ENCODE data around the gene ABHD15.
"Not testable (repeated sequence)": the region's sequence is repeated elsewhere in the genome, so short reads cannot be mapped to it uniquely, and the experiment has no call there.

ABHD15 gene

GRCh38 chr17:29567554-29568330 lies 905 bp upstream of the ABHD15 start:
- peak; percentile 81 for DNase-seq

- DNase-seq, result no peak
Measured at GRCh38 chr17:29567304-29567553, 392 bp upstream of the ABHD15 start.

- peak; percentile 63 for DNase-seq
Measured at GRCh38 chr17:29565643-29566472, 979 bp downstream of the ABHD15 start.

GRCh38 chr17:29563816-29564215 lies 3.0 kb downstream of the ABHD15 start:
- no peak for DNase-seq

- DNase-seq, result no peak
Measured at GRCh38 chr17:29562615-29563014, 4.2 kb downstream of the ABHD15 start.

- peak; percentile 24 for DNase-seq
Measured at GRCh38 chr17:29561554-29562517, 5.0 kb downstream of the ABHD15 start.

GRCh38 chr17:29560316-29560715 lies 6.5 kb downstream of the ABHD15 start:
- DNase-seq, result no peak

- no peak for DNase-seq
Measured at GRCh38 chr17:29559640-29560039, 7.2 kb downstream of the ABHD15 start.

- DNase-seq, result not testable (repeated sequence)
Measured at GRCh38 chr17:29558139-29558538, 8.7 kb downstream of the ABHD15 start.

GRCh38 chr17:29557739-29558116 lies 9.1 kb downstream of the ABHD15 start:
- DNase-seq, result no peak

- no peak for DNase-seq
Measured at GRCh38 chr17:29557085-29557738, 9.6 kb downstream of the ABHD15 start.

GRCh38 chr17:29555840-29556239 lies 11.0 kb downstream of the ABHD15 start:
- no peak for DNase-seq

- no peak for DNase-seq
Measured at GRCh38 chr17:29549177-29549923, 17.5 kb downstream of the ABHD15 start.

- DNase-seq, result no peak
Measured at GRCh38 chr17:29546830-29547229, 20.0 kb downstream of the ABHD15 start.

- no peak for DNase-seq
Measured at GRCh38 chr17:29546085-29546484, 20.8 kb downstream of the ABHD15 start.

- DNase-seq, result no peak
Measured at GRCh38 chr17:29544066-29544465, 22.8 kb downstream of the ABHD15 start.

- DNase-seq, result no peak
Measured at GRCh38 chr17:29533976-29534375, 32.9 kb downstream of the ABHD15 start.

- no peak for DNase-seq
Measured at GRCh38 chr17:29526322-29526721, 40.5 kb downstream of the ABHD15 start.

- DNase-seq, result no peak
Measured at GRCh38 chr17:29524692-29525091, 42.1 kb downstream of the ABHD15 start.

- no peak for DNase-seq
Measured at GRCh38 chr17:29518359-29518758, 48.5 kb downstream of the ABHD15 start.

- DNase-seq, result no peak
Measured at GRCh38 chr17:29514792-29515191, 52.0 kb downstream of the ABHD15 start.

- no peak for DNase-seq
Measured at GRCh38 chr17:29510953-29511352, 55.9 kb downstream of the ABHD15 start.

All from CD4-positive, alpha-beta T cell treated with Interleukin-21 for 1 hour (primary cell).